Epidermal melanocyte (primary cell): ENCODE measurements around the gene KNOP1.

ENCODE experiments used
- DNase-seq: peaks from one replicate; pipeline ENCODE4 v3.0.0; 2011; ENCODE audit warnings: low spot score; ENCODE audit not compliant: insufficient read length

Gene KNOP1

GRCh38 chr16:19717741-19718623 is at the start of gene KNOP1, which contains the start of gene IQCK:
TSS of gene KNOP1 (minus strand) at chr16:19718227. CDS start at chr16:19715035, 3,192 bp downstream.
TSS of gene IQCK (plus strand) at chr16:19718271. CDS start at chr16:19718307, 36 bp downstream.
- DNase-seq = peak; percentile 94

- no peak for DNase-seq
Observed at GRCh38 chr16:19767497-19767896, 49.5 kb upstream of the KNOP1 start.

- no peak for DNase-seq
Observed at GRCh38 chr16:19766988-19767387, 49.0 kb upstream of the KNOP1 start.

GRCh38 chr16:19766554-19766884 is 48.5 kb upstream of the KNOP1 start:
- DNase-seq = no peak

GRCh38 chr16:19765860-19766553 is 48.0 kb upstream of the KNOP1 start:
- DNase-seq = no peak

GRCh38 chr16:19760356-19761060 is 42.5 kb upstream of the KNOP1 start:
- DNase-seq = no peak

- peak; percentile 61 for DNase-seq
Observed at GRCh38 chr16:19757762-19758595, 40.0 kb upstream of the KNOP1 start.

- no peak for DNase-seq
Observed at GRCh38 chr16:19757026-19757425, 39.0 kb upstream of the KNOP1 start.

- no peak for DNase-seq
Observed at GRCh38 chr16:19755268-19755667, 37.2 kb upstream of the KNOP1 start.

- no peak for DNase-seq
Observed at GRCh38 chr16:19754644-19755036, 36.6 kb upstream of the KNOP1 start.

GRCh38 chr16:19753815-19754643 is 36.0 kb upstream of the KNOP1 start:
- no peak for DNase-seq

GRCh38 chr16:19751478-19752385 is 33.7 kb upstream of the KNOP1 start:
- no peak for DNase-seq

GRCh38 chr16:19749571-19750080 is 31.6 kb upstream of the KNOP1 start:
- no peak for DNase-seq

- DNase-seq = no peak
Observed at GRCh38 chr16:19748389-19749168, 30.6 kb upstream of the KNOP1 start.

- no peak for DNase-seq
Observed at GRCh38 chr16:19746561-19746960, 28.5 kb upstream of the KNOP1 start.

GRCh38 chr16:19745286-19746010 is 27.4 kb upstream of the KNOP1 start:
- DNase-seq = no peak

- DNase-seq = no peak
Observed at GRCh38 chr16:19744670-19745069, 26.6 kb upstream of the KNOP1 start.

GRCh38 chr16:19743816-19744159 is 25.8 kb upstream of the KNOP1 start:
- DNase-seq = no peak
